Epithelial cell of esophagus (primary cell): ENCODE data around the gene PNPLA2.

ENCODE experiments used
- DNase-seq: peaks from one replicate; pipeline ENCODE4 v3.0.0; 2010; ENCODE audit warnings: low read depth
- H3K4me3 ChIP-seq: 2 replicates; pipeline ENCODE4 v1.5.1; 2011; ENCODE audit warnings: mild to moderate bottlenecking, low read length, control low read depth
- CTCF ChIP-seq: IDR thresholded peaks from 2 replicates; pipeline ENCODE4 v1.5.1; 2011; ENCODE audit warnings: low read depth, mild to moderate bottlenecking, low read length, control low read depth, inconsistent platforms; ENCODE audit not compliant: insufficient read depth; ENCODE audit errors: missing control alignments

Gene PNPLA2

DNA sequence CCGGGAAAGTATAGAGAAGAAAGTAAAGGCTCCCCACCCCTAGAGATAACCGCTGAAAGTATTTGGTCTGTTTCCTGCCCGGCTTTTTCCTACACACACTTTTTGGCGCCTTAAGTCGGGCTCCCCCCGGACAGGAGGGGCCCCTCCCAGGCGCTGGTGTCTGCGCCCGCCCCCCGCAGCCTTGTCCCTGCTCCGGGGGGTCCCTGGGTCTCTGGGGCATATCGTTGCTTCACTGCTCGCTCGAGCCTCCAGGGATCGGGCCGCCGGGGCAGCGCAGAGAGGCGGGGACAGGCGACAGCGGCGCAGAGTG is 8.1 kb downstream of the PNPLA2 start:
- DNase-seq = no peak
- no peak for TF ChIP-seq CTCF
- no peak overlapping the region for H3K4me3 ChIP-seq

GRCh38 chr11:827146-827896 is 8.6 kb downstream of the PNPLA2 start:
- no peak overlapping the region for H3K4me3 ChIP-seq
- DNase-seq = no peak
- no peak for TF ChIP-seq CTCF

GRCh38 chr11:827897-828192 is 9.1 kb downstream of the PNPLA2 start, which contains the start of gene CRACR2B:
CRACR2B (plus strand) TSS chr11:827919; CDS start chr11:828608, 689 bp downstream.
- TF ChIP-seq CTCF = no peak
- H3K4me3 ChIP-seq = no peak within 1 kb of the TSS
- no peak for DNase-seq

DNA sequence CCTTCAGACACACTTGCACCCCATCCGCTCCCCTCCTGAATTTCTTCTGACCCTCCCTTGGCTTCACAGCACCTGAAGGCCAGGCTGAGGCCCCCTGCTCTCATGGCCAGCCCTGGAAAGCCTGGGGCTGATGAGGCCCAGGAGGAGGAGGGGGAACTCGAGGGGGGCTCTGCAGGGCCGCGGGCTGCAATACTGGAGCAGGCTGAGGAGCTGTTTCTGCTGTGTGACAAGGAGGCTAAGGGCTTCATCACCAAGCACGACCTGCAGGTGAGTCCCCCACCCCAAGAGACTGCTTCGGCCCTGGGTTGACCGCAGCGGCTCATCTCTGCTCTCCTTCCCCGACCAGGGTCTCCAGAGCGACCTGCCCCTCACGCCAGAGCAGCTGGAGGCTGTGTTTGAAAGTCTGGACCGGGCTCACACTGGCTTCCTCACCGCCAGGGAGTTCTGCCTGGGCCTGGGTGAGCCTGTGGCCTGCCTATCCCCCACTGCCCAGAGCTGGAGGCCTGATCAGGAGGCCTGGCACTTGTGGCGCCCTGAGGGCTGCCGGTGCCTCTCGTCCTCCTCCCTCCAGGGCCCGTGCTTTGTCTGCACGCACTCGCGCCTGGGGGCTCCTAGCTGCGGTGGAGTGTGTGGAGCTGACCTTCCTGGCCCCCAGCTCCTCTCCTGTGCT is 9.9 kb downstream of the PNPLA2 start:
- no peak for DNase-seq
- H3K4me3 ChIP-seq = no peak overlapping the region
- TF ChIP-seq CTCF = no peak

DNA sequence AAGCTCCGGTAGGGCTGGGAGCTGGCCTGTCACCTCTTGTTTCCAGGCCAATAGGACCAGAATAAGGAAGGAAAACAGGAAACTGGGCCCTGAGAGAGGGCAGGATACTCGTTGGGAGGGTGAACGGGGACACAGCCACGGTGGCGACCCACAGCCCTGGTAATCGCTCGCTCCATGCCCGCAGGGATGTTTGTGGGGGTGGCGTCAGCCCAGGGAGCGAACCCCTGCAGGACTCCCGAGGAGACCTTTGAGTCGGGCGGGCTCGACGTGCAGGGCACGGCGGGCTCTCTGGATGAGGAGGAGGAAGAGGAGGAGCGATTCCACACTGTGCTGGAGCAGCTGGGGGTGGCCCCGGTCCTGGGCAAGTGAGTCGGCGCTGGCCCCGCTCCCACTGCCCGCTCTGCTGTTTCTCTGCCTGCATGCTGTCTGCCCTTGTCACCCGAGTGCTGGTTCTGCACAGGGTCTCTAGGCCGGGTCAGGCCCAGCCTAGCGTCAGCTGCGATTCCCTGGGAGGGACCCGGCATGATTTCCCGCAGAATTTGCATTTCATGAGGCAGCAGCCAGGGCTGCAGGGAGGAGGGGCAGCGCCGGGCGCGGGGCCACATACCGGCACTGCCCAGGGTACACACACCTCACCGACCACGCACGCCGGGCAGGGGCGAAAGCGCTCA is 10.6 kb downstream of the PNPLA2 start:
- TF ChIP-seq CTCF = no peak
- no peak overlapping the region for H3K4me3 ChIP-seq
- no peak for DNase-seq

DNA sequence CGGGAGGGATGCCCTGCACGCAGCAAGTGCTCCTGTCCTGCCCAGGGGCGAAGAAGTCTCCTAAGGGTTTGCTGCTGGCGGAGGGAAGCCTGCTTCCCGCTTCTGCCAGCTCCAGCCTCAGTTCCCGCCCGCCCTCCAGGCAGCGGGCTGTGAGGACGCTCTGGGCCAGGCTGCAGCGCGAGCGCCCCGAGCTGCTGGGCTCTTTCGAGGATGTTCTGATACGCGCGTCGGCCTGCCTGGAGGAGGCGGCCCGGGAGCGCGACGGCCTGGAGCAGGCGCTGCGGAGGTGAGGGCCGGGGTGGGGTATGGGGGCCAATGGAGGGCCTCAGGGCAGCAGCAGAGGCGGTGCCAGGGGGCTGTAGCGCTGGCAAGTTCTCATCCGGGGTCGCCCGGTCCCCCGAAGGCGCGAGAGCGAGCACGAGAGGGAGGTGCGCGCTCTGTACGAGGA is 11.2 kb downstream of the PNPLA2 start:
- H3K4me3 ChIP-seq = peak overlapping the region; percentile 19
- TF ChIP-seq CTCF = no peak
- no peak for DNase-seq
